Measurements from ENCODE around the gene CAPZB. TPM values are rescaled to one million over a fixed set of nuclear protein-coding genes. Genes with fewer than 3 reads are reported as not detected.
A peak's percentile ranks its signal among the peaks of the same experiment; 100 is the strongest.

Gene CAPZB
- total and polyA plus RNA-seq, 10 donors, result 139 to 386 (median 277) TPM

- peaks cover 0 to 99% (median 71%) of the 10 kb centered on the region in 6 donors for H3K36me3 ChIP-seq
- peaks cover 2 to 52% (median 22%) of the 10 kb centered on the region in 6 donors for H3K4me1 ChIP-seq
- WGBS, 5 donors, result 88 to 96% (median 91%) methylated on average over 8 of the region's 8 CpGs
- no peak overlapping the region for H3K4me3 ChIP-seq
- no peak for DNase-seq
- H3K9me3 ChIP-seq, result no peaks in the 10 kb centered on the region
- H3K27ac ChIP-seq, result no peak overlapping the region
- TF ChIP-seq CTCF (IDR thresholded peaks at IDR 0.05 in 8 of 11, conservative IDR thresholded peaks at IDR 0.05 in 3 of 11) (no peak), POLR2A (IDR thresholded peaks at IDR 0.05) (no peak), POLR2AphosphoS5 (IDR thresholded peaks at IDR 0.05) (no peak)
- intact Hi-C loops (cut with DNase I; ENCODE audit: low total_unique reads), result no loop called here
- no peaks in the 10 kb centered on the region for H3K27me3 ChIP-seq (replicated peaks in 1 of 7)
Observed at GRCh38 chr1:19374926-19375325, 110.4 kb downstream of the CAPZB start.

- Histone ChIP-seq H3K36me3 (peaks cover 0 to 99% (median 66%) of the 10 kb centered on the region in 6 donors), H3K27ac (no peak overlapping the region), H3K4me3 (no peak overlapping the region), H3K27me3 (replicated peaks in 1 of 7) (no peaks in the 10 kb centered on the region), H3K9me3 (no peaks in the 10 kb centered on the region), H3K4me1 (peaks cover 4 to 59% (median 26%) of the 10 kb centered on the region in 6 donors)
- intact Hi-C loops (cut with DNase I; ENCODE audit: low total_unique reads), result no loop called here
- TF ChIP-seq POLR2A (IDR thresholded peaks at IDR 0.05) (no peak), POLR2AphosphoS5 (IDR thresholded peaks at IDR 0.05) (peak in 1 of 3 donors; percentile 41)
- WGBS, 5 donors, result 86 to 98% (median 90%) methylated on average over 8 to 14 of the region's 14 CpGs
- DNase-seq, result no peak
Observed at GRCh38 chr1:19374083-19374801, 111.1 kb downstream of the CAPZB start.

- no peak for DNase-seq
- TF ChIP-seq CTCF (IDR thresholded peaks at IDR 0.05 in 8 of 11, conservative IDR thresholded peaks at IDR 0.05 in 3 of 11) (no peak), POLR2AphosphoS5 (IDR thresholded peaks at IDR 0.05) (peak in 1 of 3 donors; percentile 11), POLR2A (IDR thresholded peaks at IDR 0.05) (no peak)
- H3K27ac ChIP-seq, result no peak overlapping the region
- H3K27me3 ChIP-seq (replicated peaks in 1 of 7), result no peaks in the 10 kb centered on the region
- H3K4me3 ChIP-seq, result no peak overlapping the region
- peaks cover 4 to 65% (median 28%) of the 10 kb centered on the region in 6 donors for H3K4me1 ChIP-seq
- no peaks in the 10 kb centered on the region for H3K9me3 ChIP-seq
- intact Hi-C loops (cut with DNase I; ENCODE audit: low total_unique reads), result no loop called here
- H3K36me3 ChIP-seq, result peaks cover 0 to 99% (median 61%) of the 10 kb centered on the region in 6 donors
- WGBS, 5 donors, result 86 to 97% (median 94%) methylated on average over 15 of the region's 15 CpGs
Observed at GRCh38 chr1:19373211-19374082, 111.9 kb downstream of the CAPZB start.

- Histone ChIP-seq H3K9me3 (no peaks in the 10 kb centered on the region), H3K27ac (no peak overlapping the region), H3K4me1 (peaks cover 4 to 68% (median 28%) of the 10 kb centered on the region in 6 donors), H3K36me3 (peaks cover 0 to 98% (median 52%) of the 10 kb centered on the region in 6 donors), H3K27me3 (replicated peaks in 1 of 7) (no peaks in the 10 kb centered on the region), H3K4me3 (no peak overlapping the region)
- DNase-seq, result no peak
- WGBS, 5 donors, result 90 to 94% (median 94%) methylated on average over 7 of the region's 7 CpGs
- intact Hi-C loops (cut with DNase I; ENCODE audit: low total_unique reads), result no loop called here
- TF ChIP-seq POLR2A (IDR thresholded peaks at IDR 0.05), result no peak
- no peak for TF ChIP-seq POLR2AphosphoS5 (IDR thresholded peaks at IDR 0.05)
- TF ChIP-seq CTCF (IDR thresholded peaks at IDR 0.05 in 8 of 11, conservative IDR thresholded peaks at IDR 0.05 in 3 of 11), result no peak
Observed at GRCh38 chr1:19372602-19373001, 112.7 kb downstream of the CAPZB start.

Measured in spleen (tissue), 11 donors.